HEK293T (cell line): ENCODE measurements around the gene BNIP1.

ENCODE experiments used
- FOXM1 ChIP-seq: fragments of 450-650 bp; IDR thresholded peaks from 2 replicates; pipeline ENCODE4 v1.6.1; 2017; ENCODE audit warnings: mild to moderate bottlenecking, borderline replicate concordance
- SUZ12 ChIP-seq: fragments of 450-650 bp; IDR thresholded peaks from 2 replicates; pipeline ENCODE4 v1.6.1; 2016; ENCODE audit warnings: mild to moderate bottlenecking
- TF ChIP-seq, protein P1 (sequence below): fragments of 450-650 bp; IDR thresholded peaks from 2 replicates; pipeline ENCODE4 v1.6.1; 2016

DNA sequence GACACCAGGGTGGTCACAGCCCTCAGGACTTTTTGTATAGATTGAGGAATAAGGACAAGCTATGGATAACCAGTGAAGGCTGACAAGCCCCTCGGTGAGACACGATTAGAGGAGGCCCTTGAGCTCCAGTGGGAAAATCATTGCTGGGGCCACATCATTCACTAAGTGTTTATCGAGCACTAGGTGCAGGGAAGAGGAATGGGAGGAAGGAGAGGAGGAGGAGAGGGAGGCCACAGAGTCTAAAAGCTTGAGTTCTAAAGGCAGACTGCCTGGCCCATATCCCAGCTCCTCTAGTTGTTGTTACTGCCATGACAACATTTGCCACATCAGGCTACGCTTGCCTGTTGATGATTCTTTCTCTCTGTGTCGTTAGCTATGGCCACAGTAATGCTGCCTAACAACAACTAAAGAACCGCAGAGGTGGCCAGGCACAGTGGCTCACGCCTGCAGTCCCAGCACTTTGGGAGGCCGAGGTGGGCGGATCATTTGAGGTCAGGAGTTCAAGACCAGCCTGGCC is 53.1 kb downstream of the BNIP1 start:
- TF ChIP-seq SUZ12 (no peak), FOXM1 (no peak)
- TF ChIP-seq, protein P1, sequence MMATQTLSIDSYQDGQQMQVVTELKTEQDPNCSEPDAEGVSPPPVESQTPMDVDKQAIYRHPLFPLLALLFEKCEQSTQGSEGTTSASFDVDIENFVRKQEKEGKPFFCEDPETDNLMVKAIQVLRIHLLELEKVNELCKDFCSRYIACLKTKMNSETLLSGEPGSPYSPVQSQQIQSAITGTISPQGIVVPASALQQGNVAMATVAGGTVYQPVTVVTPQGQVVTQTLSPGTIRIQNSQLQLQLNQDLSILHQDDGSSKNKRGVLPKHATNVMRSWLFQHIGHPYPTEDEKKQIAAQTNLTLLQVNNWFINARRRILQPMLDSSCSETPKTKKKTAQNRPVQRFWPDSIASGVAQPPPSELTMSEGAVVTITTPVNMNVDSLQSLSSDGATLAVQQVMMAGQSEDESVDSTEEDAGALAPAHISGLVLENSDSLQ = no peak
